IMR-90 (cell line): Measurements from ENCODE around the gene LGALS3. TPM values are rescaled to one million over a fixed set of nuclear protein-coding genes. Genes with fewer than 3 reads are reported as not detected.
A peak's percentile ranks its signal among the peaks of the same experiment; 100 is the strongest.

Source experiments
- ATAC-seq: fragments of 200-7000 bp; cut with Tn5 transposase; 2 replicates; pipeline ENCODE4 v1.9.1; 2020; ENCODE audit warnings: low read depth, mild to moderate bottlenecking, moderate library complexity
- BruUV-seq: library from RNA; stranded (reverse); fragments of 400-500 nt; replicated peaks from 2 replicates; lab custom pipeline; 2021; lab: Mats Ljungman, UMichigan
- CTCF ChIA-PET: fragments of 300-600 bp; formaldehyde crosslinking; extraction: SDS; loops from one replicate; lab custom pipeline; 2021; ENCODE audit warnings: antibody characterized with exemption; lab: Yijun Ruan, JAX
- POLR2A ChIA-PET: fragments of 300-600 bp; sonication (Branson Sonifier 250); formaldehyde crosslinking; loops from one replicate; lab custom pipeline; 2022; ENCODE audit warnings: antibody characterized with exemption; ENCODE audit not compliant: unreplicated experiment; lab: Charles Lee
- DNase-seq: peaks from one replicate; pipeline ENCODE4 v3.0.0; 2013
- H2AFZ ChIP-seq: replicated peaks from 2 replicates; pipeline ENCODE3; 2013; ENCODE audit warnings: low read length, mild to moderate bottlenecking; ENCODE audit not compliant: poor library complexity
- H2AK5ac ChIP-seq: 2 replicates; pipeline ENCODE4 v1.6.1; 2013; ENCODE audit warnings: low read depth, low read length, inconsistent platforms
- H2AK9ac ChIP-seq: replicated peaks from 2 replicates; pipeline ENCODE3; 2013; ENCODE audit warnings: mild to moderate bottlenecking, low read depth, low read length, moderate library complexity; ENCODE audit not compliant: poor library complexity
- H2BK120ac ChIP-seq: 2 replicates; pipeline ENCODE4 v1.6.1; 2013; ENCODE audit warnings: low read depth, low read length, inconsistent platforms
- H2BK15ac ChIP-seq: 3 replicates; pipeline ENCODE4 v1.6.1; 2013; ENCODE audit warnings: low read depth, low read length, inconsistent platforms
- H2BK20ac ChIP-seq: 2 replicates; pipeline ENCODE4 v1.6.1; 2013; ENCODE audit warnings: low read depth, mild to moderate bottlenecking, inconsistent platforms, low read length, moderate library complexity
- H2BK5ac ChIP-seq: 2 replicates; pipeline ENCODE4 v1.6.1; 2013; ENCODE audit warnings: mild to moderate bottlenecking, low read depth, low read length, inconsistent platforms; ENCODE audit not compliant: poor library complexity, severe bottlenecking
- H3K14ac ChIP-seq: replicated peaks from 2 replicates; pipeline ENCODE4 v1.6.1; 2013; ENCODE audit warnings: low read depth, low read length, inconsistent platforms
- H3K18ac ChIP-seq: 2 replicates; pipeline ENCODE4 v1.6.1; 2013; ENCODE audit warnings: low read depth, low read length, control low read depth
- H3K23ac ChIP-seq: 2 replicates; pipeline ENCODE4 v1.6.1; 2013; ENCODE audit warnings: low read depth, low read length, inconsistent platforms
- H3K27ac ChIP-seq: 2 replicates; pipeline ENCODE4 v1.5.1; 2013; ENCODE audit warnings: mild to moderate bottlenecking, control low read depth, low read length; ENCODE audit not compliant: insufficient read depth
- H3K27me3 ChIP-seq: 2 replicates; pipeline ENCODE4 v1.6.1; 2013; ENCODE audit warnings: low read length; ENCODE audit not compliant: control insufficient read depth, insufficient read depth
- H3K36me3 ChIP-seq: 2 replicates; pipeline ENCODE4 v1.6.1; 2013; ENCODE audit warnings: low read length, mixed read lengths; ENCODE audit not compliant: control insufficient read depth, insufficient read depth
- H3K4ac ChIP-seq: 2 replicates; pipeline ENCODE4 v1.6.1; 2013; ENCODE audit warnings: low read depth, low read length, inconsistent platforms
- H3K4me1 ChIP-seq: 2 replicates; pipeline ENCODE4 v1.6.1; 2013; ENCODE audit warnings: low read length, mixed read lengths; ENCODE audit not compliant: control insufficient read depth, insufficient read depth
- H3K4me2 ChIP-seq: 2 replicates; pipeline ENCODE4 v1.6.1; 2013; ENCODE audit warnings: low read depth, mild to moderate bottlenecking, control low read depth, low read length, moderate library complexity
- H3K4me3 ChIP-seq: 2 replicates; pipeline ENCODE4 v1.5.1; 2013; ENCODE audit warnings: low read depth, mild to moderate bottlenecking, control low read depth, low read length, moderate library complexity; ENCODE audit not compliant: insufficient read depth
- H3K56ac ChIP-seq: 2 replicates; pipeline ENCODE4 v1.6.1; 2013; ENCODE audit warnings: low read length, inconsistent platforms; ENCODE audit not compliant: insufficient read depth; ENCODE audit errors: extremely low read depth
- H3K79me1 ChIP-seq, 2 experiments: 2 replicates each; pipeline ENCODE4 v1.6.1; 2013; ENCODE audit warnings: low read length in 2 of 2, inconsistent platforms in 1 of 2, low read depth in 1 of 2
- H3K9ac ChIP-seq: 2 replicates; pipeline ENCODE4 v1.6.1; 2013; ENCODE audit warnings: low read depth, low read length, control low read depth
- H3K9me1 ChIP-seq: 2 replicates; pipeline ENCODE4 v1.6.1; 2013; ENCODE audit warnings: low read length, inconsistent platforms; ENCODE audit not compliant: insufficient read depth
- H3K9me3 ChIP-seq: 2 replicates; pipeline ENCODE4 v1.6.1; 2013; ENCODE audit warnings: low read length; ENCODE audit not compliant: control insufficient read depth, insufficient read depth
- H4K20me1 ChIP-seq: 2 replicates; pipeline ENCODE4 v1.6.1; 2013; ENCODE audit warnings: low read length, inconsistent platforms; ENCODE audit not compliant: insufficient read depth
- H4K5ac ChIP-seq: 2 replicates; pipeline ENCODE4 v1.6.1; 2013; ENCODE audit warnings: mild to moderate bottlenecking, low read depth, low read length, control low read depth
- H4K8ac ChIP-seq, 2 experiments: 2 replicates each; pipeline ENCODE4 v1.6.1; 2013; ENCODE audit warnings: low read depth in 2 of 2, low read length in 2 of 2, control low read depth in 1 of 2, inconsistent platforms in 1 of 2
- H4K91ac ChIP-seq: 2 replicates; pipeline ENCODE4 v1.6.1; 2013; ENCODE audit warnings: low read depth, low read length, inconsistent platforms; ENCODE audit not compliant: insufficient read depth
- CEBPB ChIP-seq: IDR thresholded peaks from 2 replicates; pipeline ENCODE4 v1.6.1; 2012; ENCODE audit warnings: low read depth, low read length, improper control_type of control experiment
- MAFK ChIP-seq: IDR thresholded peaks from 2 replicates; pipeline ENCODE4 v1.6.1; 2012; ENCODE audit warnings: low read depth, low read length, improper control_type of control experiment
- MXI1 ChIP-seq: IDR thresholded peaks from 2 replicates; pipeline ENCODE4 v1.6.1; 2012; ENCODE audit warnings: low read depth, mild to moderate bottlenecking, low read length, moderate library complexity, borderline replicate concordance
- NFE2L2 ChIP-seq: fragments of 150-350 bp; IDR thresholded peaks from 2 replicates; pipeline ENCODE4 v1.6.1; 2016; ENCODE audit warnings: low read depth, mild to moderate bottlenecking, low read length
- POLR2A ChIP-seq: IDR thresholded peaks from 2 replicates; pipeline ENCODE4 v1.6.1; 2012; ENCODE audit warnings: mild to moderate bottlenecking, low read depth, low read length
- RAD21 ChIP-seq: IDR thresholded peaks from 2 replicates; pipeline ENCODE4 v1.6.1; 2012; ENCODE audit warnings: low read length, improper control_type of control experiment
- WGBS, 2 experiments: methylation state at CpG; one replicate each; pipeline versions ENCODE4 v1.1.5 to v1.1.7; 2013; ENCODE audit warnings: missing lambda C conversion rate in 2 of 2; ENCODE audit not compliant: insufficient read length in 1 of 2; ENCODE audit errors: extremely low coverage in 2 of 2; 5-methylcytosine and 5-hydroxymethylcytosine counted together
- dilution Hi-C: fragments of 300-500 bp; cut with HindIII; formaldehyde crosslinking; loops from one replicate; pipeline ENCODE4 v1.14.3; 2018; ENCODE audit warnings: low sequenced_read_pairs; ENCODE audit not compliant: unreplicated experiment
- in situ Hi-C: fragments of 300-500 bp; cut with MboI; formaldehyde crosslinking; loops from 3 replicates; pipeline ENCODE4 v1.14.3; 2019; ENCODE audit warnings: low sequenced_read_pairs, inconsistent platforms, mixed read lengths
- intact Hi-C: fragments of 100-400 bp; cut with micrococcal nuclease; formaldehyde crosslinking; loops from 2 replicates; pipeline ENCODE4 v1.10.0; 2022
- polyA plus RNA-seq, 3 experiments: library from polyadenylated mRNA; depleted of rRNA; stranded (reverse); fragments of >200 nt; gene quantifications; 2 replicates each; pipeline ENCODE4 v1.2.3, GENCODE V29; 2012; ENCODE audit warnings: low replicate concordance in 1 of 3
- total RNA-seq: library from RNA; depleted of rRNA; stranded (reverse); fragments of >200 nt; gene quantifications from 2 replicates; pipeline ENCODE4 v1.2.3, GENCODE V29; 2012
- TF ChIP-seq, protein P1 (sequence below): fragments of 150-350 bp; IDR thresholded peaks from 2 replicates; pipeline ENCODE4 v1.6.1; 2017; ENCODE audit warnings: mild to moderate bottlenecking, antibody characterized with exemption, low read length, low read depth
- TF ChIP-seq, protein P2 (sequence below): fragments of 150-350 bp; IDR thresholded peaks from 2 replicates; pipeline ENCODE4 v1.6.1; 2016; ENCODE audit warnings: low read depth, mild to moderate bottlenecking, low read length, moderate library complexity, borderline replicate concordance

The LGALS3 gene
- total and polyA plus RNA-seq, 2 of the 4 experiments (the other 2 are of a cell fraction): 84.4 to 171 TPM

- TF ChIP-seq, protein P1, sequence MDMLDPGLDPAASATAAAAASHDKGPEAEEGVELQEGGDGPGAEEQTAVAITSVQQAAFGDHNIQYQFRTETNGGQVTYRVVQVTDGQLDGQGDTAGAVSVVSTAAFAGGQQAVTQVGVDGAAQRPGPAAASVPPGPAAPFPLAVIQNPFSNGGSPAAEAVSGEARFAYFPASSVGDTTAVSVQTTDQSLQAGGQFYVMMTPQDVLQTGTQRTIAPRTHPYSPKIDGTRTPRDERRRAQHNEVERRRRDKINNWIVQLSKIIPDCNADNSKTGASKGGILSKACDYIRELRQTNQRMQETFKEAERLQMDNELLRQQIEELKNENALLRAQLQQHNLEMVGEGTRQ: no peak
- TF ChIP-seq RAD21 (no peak), NFE2L2 (no peak), CEBPB (no peak)
These were observed 3.6 kb upstream of the LGALS3 start (continued) for GRCh38 chr14:55125403-55125802.

DNA sequence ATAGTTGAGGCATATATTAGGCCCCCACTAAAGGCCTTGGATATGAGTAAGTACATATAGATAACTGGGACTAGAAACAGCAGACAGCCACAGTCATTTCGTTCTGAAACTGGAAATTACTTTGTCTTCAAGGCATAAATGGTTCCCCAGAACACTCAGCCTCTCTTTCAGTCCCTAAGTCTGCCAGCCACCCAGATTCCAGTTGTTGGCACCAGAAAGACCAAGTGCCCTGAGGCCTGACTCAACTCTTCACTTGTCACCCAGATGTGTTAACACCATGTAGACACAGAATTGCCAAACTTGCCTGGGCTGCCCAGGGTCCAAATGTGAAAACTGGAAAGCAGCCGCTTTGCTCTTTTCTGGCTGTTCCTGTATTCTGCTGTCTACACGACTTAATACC lies 3.0 kb upstream of the LGALS3 start:
- no peak overlapping the region for H4K8ac ChIP-seq

More for the DNA sequence above, 3.0 kb upstream of the LGALS3 start:
- no peak overlapping the region for H3K18ac ChIP-seq
- no peak overlapping the region for H2BK20ac ChIP-seq
- H3K27ac ChIP-seq: no peak overlapping the region
- peaks cover 10% of the 10 kb centered on the region for H4K20me1 ChIP-seq
- H3K56ac ChIP-seq: no peak overlapping the region
- H2BK120ac ChIP-seq: no peak overlapping the region
- H3K14ac ChIP-seq: no peak overlapping the region; the same call in 1 of the 2 replicates
- H2AFZ ChIP-seq: peak overlapping the region; percentile 9
- H3K9ac ChIP-seq: no peak overlapping the region
- 0 out of 2 replicates have a peak overlapping the region, but pooled peaks have one; percentile 2 for H4K5ac ChIP-seq
- no TSS peak for BruUV-seq
- POLR2A ChIA-PET: no interaction called here
- no peaks in the 10 kb centered on the region for H3K36me3 ChIP-seq
- H2AK9ac ChIP-seq: no peak overlapping the region
- no peak overlapping the region; the same call in 2 of the 3 replicates for H2BK15ac ChIP-seq
- no peak overlapping the region; the same call in 1 of the 2 replicates for H3K4me2 ChIP-seq
- no peaks in the 10 kb centered on the region for H3K27me3 ChIP-seq
- H3K4me1 ChIP-seq: peaks cover 17% of the 10 kb centered on the region
- no peak overlapping the region for H2BK5ac ChIP-seq
- no CpG with 5 or more reads among the region's 3 CpGs for WGBS, 2 experiments
- no peak for DNase-seq
- intact Hi-C loops: loop anchor here (5.0 kb wide), 1 partner anchor 34 kb away; no protein-coding TSS in a partner anchor
- H4K91ac ChIP-seq: no peak overlapping the region
- peaks cover 2 to 14% of the 10 kb centered on the region in 2 experiments; a peak in 3 of 4 replicates for H3K79me1 ChIP-seq
- dilution Hi-C loops: no loop called here
- ATAC-seq: no peak
- H3K9me1 ChIP-seq: peaks cover 5% of the 10 kb centered on the region
- in situ Hi-C loops: no loop called here
- H2AK5ac ChIP-seq: no peak overlapping the region
- no peak for TF ChIP-seq MAFK
- TF ChIP-seq POLR2A: no peak
- no peak for TF ChIP-seq CEBPB
- TF ChIP-seq, protein P2, sequence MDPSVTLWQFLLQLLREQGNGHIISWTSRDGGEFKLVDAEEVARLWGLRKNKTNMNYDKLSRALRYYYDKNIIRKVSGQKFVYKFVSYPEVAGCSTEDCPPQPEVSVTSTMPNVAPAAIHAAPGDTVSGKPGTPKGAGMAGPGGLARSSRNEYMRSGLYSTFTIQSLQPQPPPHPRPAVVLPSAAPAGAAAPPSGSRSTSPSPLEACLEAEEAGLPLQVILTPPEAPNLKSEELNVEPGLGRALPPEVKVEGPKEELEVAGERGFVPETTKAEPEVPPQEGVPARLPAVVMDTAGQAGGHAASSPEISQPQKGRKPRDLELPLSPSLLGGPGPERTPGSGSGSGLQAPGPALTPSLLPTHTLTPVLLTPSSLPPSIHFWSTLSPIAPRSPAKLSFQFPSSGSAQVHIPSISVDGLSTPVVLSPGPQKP: no peak
- TF ChIP-seq MXI1: no peak
- CTCF ChIA-PET: no interaction called here
- 0 out of 2 replicates have a peak overlapping the region, but pooled peaks have one; percentile 41 for H3K4ac ChIP-seq
- no peak overlapping the region for H3K23ac ChIP-seq
- no peak overlapping the region for H3K4me3 ChIP-seq
- H3K9me3 ChIP-seq: no peaks in the 10 kb centered on the region
